Thymus (tissue), 11 donors: Measurements from ENCODE around the gene ELOVL6. TPM values are rescaled to one million over a fixed set of nuclear protein-coding genes. Genes with fewer than 3 reads are reported as not detected.
A peak's percentile ranks its signal among the peaks of the same experiment; 100 is the strongest.

ENCODE experiments used
- DNase-seq, 9 donors: peaks; one replicate each; pipeline ENCODE4 v3.0.0-alpha.2; 2013; ENCODE audit warnings: low spot score in 9 of 9, low read depth in 6 of 9, missing footprints in 1 of 9
- H3K27ac ChIP-seq, 2 donors: one replicate each; pipeline ENCODE4 v1.5.1; 2013; ENCODE audit warnings: control low read depth in 1 of 2, low read depth in 1 of 2, low read length in 1 of 2, mild to moderate bottlenecking in 1 of 2, moderate library complexity in 1 of 2
- H3K27me3 ChIP-seq, 2 donors: one replicate each; pipeline ENCODE4 v1.5.1; 2013; ENCODE audit warnings: low read length in 1 of 2; ENCODE audit not compliant: control insufficient read depth in 2 of 2, insufficient read depth in 1 of 2
- H3K36me3 ChIP-seq, 2 donors: one replicate each; pipeline ENCODE4 v1.5.1; 2013; ENCODE audit warnings: low read length in 1 of 2, mild to moderate bottlenecking in 1 of 2, moderate library complexity in 1 of 2; ENCODE audit not compliant: control insufficient read depth in 2 of 2, insufficient read depth in 2 of 2
- H3K4me1 ChIP-seq, 2 donors: one replicate each; pipeline ENCODE4 v1.5.1; 2013; ENCODE audit warnings: low read length in 2 of 2; ENCODE audit not compliant: control insufficient read depth in 2 of 2, insufficient read depth in 2 of 2
- H3K4me3 ChIP-seq, 2 donors: one replicate each; pipeline ENCODE4 v1.5.1; 2013; ENCODE audit warnings: low read length in 2 of 2, control low read depth in 1 of 2, mild to moderate bottlenecking in 1 of 2
- H3K9me3 ChIP-seq, 2 donors: one replicate each; pipeline ENCODE4 v1.5.1; 2013; ENCODE audit warnings: low read length in 1 of 2, mild to moderate bottlenecking in 1 of 2; ENCODE audit not compliant: control insufficient read depth in 2 of 2, insufficient read depth in 1 of 2
- WGBS: extraction: QIAGEN DNeasy Blood & Tissue Kit; methylation state at CpG from one replicate; pipeline ENCODE4 v1.1.7; 2013; 5-methylcytosine and 5-hydroxymethylcytosine counted together
- polyA plus RNA-seq: library from polyadenylated mRNA; stranded (reverse); fragments of 200-250 nt; gene quantifications from one replicate; pipeline ENCODE4 v1.2.3, GENCODE V29; 2013
- total RNA-seq: library from RNA; stranded (reverse); fragments of 120-200 nt; gene quantifications from one replicate; pipeline ENCODE4 v1.2.4, GENCODE V29; 2013
- donor health status: healthy.

Gene ELOVL6
- total and polyA plus RNA-seq, 2 donors, result 2.8 to 3.1 TPM

GRCh38 chr4:110129544-110129943 lies 68.9 kb downstream of the ELOVL6 start:
- Histone ChIP-seq H3K27ac (no peak overlapping the region), H3K4me3 (no peak overlapping the region), H3K9me3 (no peaks in the 10 kb centered on the region), H3K4me1 (peaks cover 0 to 3% of the 10 kb centered on the region in 2 donors), H3K27me3 (no peaks in the 10 kb centered on the region), H3K36me3 (no peaks in the 10 kb centered on the region)
- DNase-seq, result peak in 3 of 9 donors; percentile 11 to 57 (median 17)
- WGBS, result 53% methylated on average over 3 of the region's 3 CpGs

GRCh38 chr4:110128472-110128919 lies 69.9 kb downstream of the ELOVL6 start:
- no peaks in the 10 kb centered on the region for H3K27me3 ChIP-seq
- no peak overlapping the region for H3K4me3 ChIP-seq
- 92% methylated on average over 6 of the region's 6 CpGs for WGBS
- no peaks in the 10 kb centered on the region for H3K9me3 ChIP-seq
- DNase-seq, result peak in 1 of 9 donors; percentile 16
- H3K27ac ChIP-seq, result no peak overlapping the region
- H3K36me3 ChIP-seq, result no peaks in the 10 kb centered on the region
- H3K4me1 ChIP-seq, result peaks cover 0 to 3% of the 10 kb centered on the region in 2 donors

GRCh38 chr4:110128029-110128428 lies 70.4 kb downstream of the ELOVL6 start:
- H3K4me1 ChIP-seq, result no peaks in the 10 kb centered on the region
- no peaks in the 10 kb centered on the region for H3K9me3 ChIP-seq
- H3K27me3 ChIP-seq, result no peaks in the 10 kb centered on the region
- WGBS, result 97% methylated on average over 4 of the region's 4 CpGs
- no peak overlapping the region for H3K27ac ChIP-seq
- no peaks in the 10 kb centered on the region for H3K36me3 ChIP-seq
- no peak for DNase-seq
- H3K4me3 ChIP-seq, result no peak overlapping the region

GRCh38 chr4:110124711-110125110 lies 73.7 kb downstream of the ELOVL6 start:
- H3K9me3 ChIP-seq, result no peaks in the 10 kb centered on the region
- no peak overlapping the region for H3K4me3 ChIP-seq
- H3K27ac ChIP-seq, result no peak overlapping the region
- H3K4me1 ChIP-seq, result no peaks in the 10 kb centered on the region
- H3K27me3 ChIP-seq, result no peaks in the 10 kb centered on the region
- H3K36me3 ChIP-seq, result no peaks in the 10 kb centered on the region
- DNase-seq, result no peak

- Histone ChIP-seq H3K27ac (no peak overlapping the region), H3K4me1 (peaks cover 0 to 4% of the 10 kb centered on the region in 2 donors), H3K4me3 (no peak overlapping the region), H3K9me3 (no peaks in the 10 kb centered on the region), H3K36me3 (no peaks in the 10 kb centered on the region), H3K27me3 (no peaks in the 10 kb centered on the region)
- no peak for DNase-seq
Observed at GRCh38 chr4:110122201-110122600, 76.2 kb downstream of the ELOVL6 start.

GRCh38 chr4:110120506-110120905 lies 77.9 kb downstream of the ELOVL6 start:
- no peak for DNase-seq
- Histone ChIP-seq H3K9me3 (no peaks in the 10 kb centered on the region), H3K27ac (no peak overlapping the region), H3K27me3 (no peaks in the 10 kb centered on the region), H3K4me3 (no peak overlapping the region), H3K4me1 (peaks cover 0 to 4% of the 10 kb centered on the region in 2 donors), H3K36me3 (no peaks in the 10 kb centered on the region)
- WGBS, result 97% methylated on average over 6 of the region's 6 CpGs

GRCh38 chr4:110119880-110120279 lies 78.5 kb downstream of the ELOVL6 start:
- Histone ChIP-seq H3K27me3 (no peaks in the 10 kb centered on the region), H3K27ac (no peak overlapping the region), H3K4me3 (no peak overlapping the region), H3K9me3 (no peaks in the 10 kb centered on the region), H3K36me3 (no peaks in the 10 kb centered on the region), H3K4me1 (peaks cover 0 to 4% of the 10 kb centered on the region in 2 donors)
- WGBS, result 96% methylated on average over 1 of the region's 1 CpG
- no peak for DNase-seq

GRCh38 chr4:110119337-110119736 lies 79.1 kb downstream of the ELOVL6 start:
- no peak overlapping the region for H3K27ac ChIP-seq
- no peaks in the 10 kb centered on the region for H3K9me3 ChIP-seq
- DNase-seq, result peak in 1 of 9 donors; percentile 6
- no peaks in the 10 kb centered on the region for H3K27me3 ChIP-seq
- 31% methylated on average over 3 of the region's 3 CpGs for WGBS
- peaks cover 0 to 4% of the 10 kb centered on the region in 2 donors for H3K4me1 ChIP-seq
- H3K36me3 ChIP-seq, result no peaks in the 10 kb centered on the region
- no peak overlapping the region for H3K4me3 ChIP-seq

- Histone ChIP-seq H3K9me3 (no peaks in the 10 kb centered on the region), H3K27ac (no peak overlapping the region), H3K4me3 (no peak overlapping the region), H3K27me3 (no peaks in the 10 kb centered on the region), H3K36me3 (no peaks in the 10 kb centered on the region), H3K4me1 (no peaks in the 10 kb centered on the region)
- no peak for DNase-seq
- WGBS, result 98% methylated on average over 4 of the region's 4 CpGs
Observed at GRCh38 chr4:110112056-110112455, 86.4 kb downstream of the ELOVL6 start.

GRCh38 chr4:110109455-110109854 lies 89.0 kb downstream of the ELOVL6 start:
- H3K4me1 ChIP-seq, result no peaks in the 10 kb centered on the region
- no peaks in the 10 kb centered on the region for H3K9me3 ChIP-seq
- H3K27me3 ChIP-seq, result no peaks in the 10 kb centered on the region
- H3K27ac ChIP-seq, result no peak overlapping the region
- no peak for DNase-seq
- no peaks in the 10 kb centered on the region for H3K36me3 ChIP-seq
- 95% methylated on average over 3 of the region's 3 CpGs for WGBS
- no peak overlapping the region for H3K4me3 ChIP-seq
